HTERT RPE-1 (cell line): ENCODE measurements around the gene ZZZ3.
"Not testable (repeated sequence)": the region's sequence is repeated elsewhere in the genome, so short reads cannot be mapped to it uniquely, and the experiment has no call there.

ENCODE experiments used
- in situ Hi-C: fragments of 300-500 bp; cut with MboI; formaldehyde crosslinking; loops from 4 replicates; pipeline ENCODE4 v1.14.3; 2020; ENCODE audit warnings: low sequenced_read_pairs

ZZZ3 gene

DNA sequence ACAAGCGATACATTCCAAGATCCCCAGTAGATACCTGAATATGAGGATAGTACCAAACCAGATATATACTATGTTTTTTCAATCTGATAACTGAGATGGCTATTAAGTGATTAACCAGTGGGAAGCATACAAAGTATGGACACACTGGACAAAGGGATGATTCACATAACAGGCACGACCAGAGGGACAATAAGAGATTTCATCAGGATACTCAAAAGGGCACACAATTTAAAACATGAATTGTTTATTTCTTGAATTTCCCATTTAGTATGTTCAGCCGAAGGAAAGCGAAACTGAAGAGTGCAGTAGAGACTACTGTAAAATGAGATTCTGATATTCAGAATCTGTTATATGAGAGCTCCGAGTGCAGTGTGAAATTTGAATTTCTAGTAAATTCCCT lies 10.6 kb downstream of the ZZZ3 start:
- in situ Hi-C loops: no loop called here

- in situ Hi-C loops: no loop called here
Observed at GRCh38 chr1:77670330-77670729, 12.1 kb downstream of the ZZZ3 start.

GRCh38 chr1:77668924-77669449 lies 13.5 kb downstream of the ZZZ3 start:
- in situ Hi-C loops: no loop called here

- in situ Hi-C loops: no loop called here
Observed at GRCh38 chr1:77664939-77665516, 17.4 kb downstream of the ZZZ3 start.

- in situ Hi-C loops: no loop called here
Observed at GRCh38 chr1:77661696-77662095, 20.8 kb downstream of the ZZZ3 start.

- in situ Hi-C loops: no loop called here
Observed at GRCh38 chr1:77659879-77660593, 22.4 kb downstream of the ZZZ3 start.

DNA sequence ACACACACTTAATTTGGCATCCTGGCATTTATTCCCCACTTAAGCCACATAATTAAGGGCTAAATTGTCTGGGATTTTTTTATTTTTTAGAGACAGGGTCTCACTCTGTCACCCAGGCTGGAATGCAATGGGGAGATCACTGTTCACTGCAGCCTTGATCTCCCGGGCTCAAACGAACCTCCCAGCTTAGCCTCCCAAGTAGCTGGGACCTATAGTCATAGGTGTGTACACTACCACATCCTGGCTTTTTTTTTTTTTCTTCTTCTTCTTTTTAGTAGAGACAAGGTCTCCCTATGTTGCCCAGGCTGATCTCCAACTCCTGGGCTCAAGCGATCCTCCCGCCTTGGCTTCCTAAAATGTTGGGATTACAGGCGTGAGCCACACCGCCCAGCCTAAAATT lies 24.2 kb downstream of the ZZZ3 start:
- in situ Hi-C loops: no loop called here

DNA sequence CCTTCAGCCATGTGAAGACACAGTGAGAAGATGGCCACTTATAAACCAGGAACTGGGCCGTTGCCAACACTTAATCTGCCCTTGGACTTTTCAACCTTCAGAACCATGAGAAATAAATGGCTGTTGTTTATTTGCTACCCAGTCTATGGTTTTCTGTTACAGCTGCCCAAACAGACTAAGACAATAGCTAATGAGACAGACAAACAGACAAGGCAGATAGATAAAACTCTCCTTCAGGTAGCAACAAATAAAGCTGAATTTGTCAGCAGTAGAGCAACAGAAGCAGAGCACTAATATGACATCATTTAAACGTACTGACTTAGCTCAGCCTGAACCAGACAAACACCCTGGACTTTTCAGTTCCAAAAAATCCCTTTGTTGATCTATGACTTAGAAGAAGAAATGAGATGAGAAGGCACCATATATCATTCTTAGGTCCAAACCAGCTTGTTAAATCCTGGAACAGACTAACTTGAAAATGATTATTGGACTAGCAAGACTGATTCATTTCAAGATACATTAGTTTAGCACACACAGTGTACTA lies 27.0 kb downstream of the ZZZ3 start:
- in situ Hi-C loops: no loop called here

DNA sequence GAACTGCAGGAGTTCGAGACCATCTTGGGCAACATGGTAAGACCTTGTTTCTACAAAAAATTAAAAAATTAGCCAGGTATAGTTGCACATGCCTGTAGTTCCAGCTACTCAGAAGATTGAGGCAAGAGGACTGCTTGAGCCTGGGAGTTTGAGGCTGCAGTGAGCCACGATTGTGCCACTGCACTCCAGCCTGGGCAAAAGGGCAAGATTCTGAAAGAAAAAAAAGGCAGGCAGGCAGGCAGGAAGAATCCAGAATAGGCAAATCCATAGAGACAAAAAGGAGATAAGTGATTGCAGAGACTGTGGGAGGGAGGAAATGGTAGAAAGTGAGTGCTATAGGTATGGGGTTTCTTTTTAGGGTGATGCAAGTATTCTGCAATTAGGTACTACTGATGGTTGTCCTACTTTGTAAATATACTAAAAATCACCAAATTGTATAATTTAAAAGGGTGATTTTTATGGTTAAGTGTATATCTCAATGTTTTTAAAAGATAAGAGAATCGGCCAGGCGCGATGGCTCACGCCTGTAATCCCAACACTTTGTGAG lies 29.4 kb downstream of the ZZZ3 start:
- in situ Hi-C loops: no loop called here

- in situ Hi-C loops: no loop called here
Observed at GRCh38 chr1:77652268-77652667, 30.2 kb downstream of the ZZZ3 start.

DNA sequence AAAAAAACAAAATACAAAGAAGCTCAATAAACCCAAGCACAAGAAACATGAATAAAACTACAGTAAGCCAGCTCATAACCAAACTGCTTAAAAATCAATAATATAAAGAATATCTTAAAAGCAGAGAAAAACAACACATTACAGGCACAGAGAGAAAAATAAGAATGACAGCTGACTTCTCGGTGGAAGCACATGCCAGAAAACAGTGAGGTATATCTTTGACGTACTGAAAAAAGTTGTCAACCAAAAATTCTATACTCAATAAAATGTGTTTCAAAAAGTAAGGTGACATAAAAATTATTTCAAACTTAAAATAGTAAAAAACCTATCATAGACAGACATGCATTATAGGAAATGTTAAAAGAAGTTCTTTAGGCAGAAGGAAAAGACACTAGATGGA lies 33.3 kb downstream of the ZZZ3 start:
- in situ Hi-C loops: no loop called here

GRCh38 chr1:77646224-77646623 lies 36.2 kb downstream of the ZZZ3 start:
- in situ Hi-C loops: not testable (repeated sequence)

DNA sequence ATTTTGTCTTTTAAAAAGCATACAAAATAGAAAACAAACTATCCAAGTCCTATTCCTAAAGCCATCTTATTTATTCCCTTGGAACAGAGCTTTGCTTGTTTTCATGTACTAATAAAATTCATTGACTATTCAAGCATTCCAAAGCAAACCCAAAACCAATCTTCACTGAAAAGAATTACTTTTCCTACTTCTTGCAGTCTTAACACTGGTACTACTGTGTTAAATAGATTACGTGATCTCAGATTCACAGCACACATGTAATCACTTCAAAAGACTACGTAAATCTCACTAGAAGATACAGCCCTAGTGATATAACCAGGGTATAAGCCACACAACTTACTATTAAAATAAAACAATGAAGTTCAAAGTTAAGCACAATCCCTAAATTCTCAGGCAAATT lies 39.0 kb downstream of the ZZZ3 start:
- in situ Hi-C loops: no loop called here

GRCh38 chr1:77642941-77643340 lies 39.5 kb downstream of the ZZZ3 start:
- in situ Hi-C loops: no loop called here

- in situ Hi-C loops: no loop called here
Observed at GRCh38 chr1:77642196-77642595, 40.3 kb downstream of the ZZZ3 start.

GRCh38 chr1:77639557-77640069 lies 42.8 kb downstream of the ZZZ3 start:
- in situ Hi-C loops: no loop called here

GRCh38 chr1:77639056-77639455 lies 43.4 kb downstream of the ZZZ3 start:
- in situ Hi-C loops: no loop called here

DNA sequence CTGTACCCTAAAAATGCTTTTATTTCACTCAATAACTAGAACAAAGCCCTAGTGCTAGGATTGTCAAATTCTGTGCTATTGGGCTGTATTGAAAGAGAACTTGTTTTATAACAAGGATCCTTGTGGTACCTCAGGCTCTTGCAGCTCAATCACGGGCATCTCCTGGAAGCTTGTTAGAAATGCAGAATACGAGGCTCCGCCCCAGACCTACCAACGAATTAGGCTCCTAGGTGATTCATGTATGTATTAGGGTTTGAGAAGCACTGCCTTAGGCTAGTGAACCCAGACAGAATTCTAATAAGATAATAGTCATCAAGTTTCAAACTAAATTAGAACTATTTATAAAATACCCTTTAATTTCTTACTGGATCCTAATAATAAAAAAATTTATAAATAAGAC lies 45.6 kb downstream of the ZZZ3 start:
- in situ Hi-C loops: no loop called here
